Stimulated activated CD4-positive, alpha-beta T cell treated with anti-CD3 and anti-CD28 coated beads, Interleukin-1b, Interleukin-23, amount 100 ng/mL, for 24 hours (primary cell): ENCODE data around the gene PDS5B.
A peak's percentile ranks its signal among the peaks of the same experiment; 100 is the strongest.
"Not testable (repeated sequence)": the region's sequence is repeated elsewhere in the genome, so short reads cannot be mapped to it uniquely, and the experiment has no call there.

Source experiments
- DNase-seq, 4 experiments: peaks; one replicate each; pipeline ENCODE4 v3.0.0-alpha.2; 2020; ENCODE audit warnings: low read depth in 4 of 4, low spot score in 1 of 4

PDS5B gene

DNA sequence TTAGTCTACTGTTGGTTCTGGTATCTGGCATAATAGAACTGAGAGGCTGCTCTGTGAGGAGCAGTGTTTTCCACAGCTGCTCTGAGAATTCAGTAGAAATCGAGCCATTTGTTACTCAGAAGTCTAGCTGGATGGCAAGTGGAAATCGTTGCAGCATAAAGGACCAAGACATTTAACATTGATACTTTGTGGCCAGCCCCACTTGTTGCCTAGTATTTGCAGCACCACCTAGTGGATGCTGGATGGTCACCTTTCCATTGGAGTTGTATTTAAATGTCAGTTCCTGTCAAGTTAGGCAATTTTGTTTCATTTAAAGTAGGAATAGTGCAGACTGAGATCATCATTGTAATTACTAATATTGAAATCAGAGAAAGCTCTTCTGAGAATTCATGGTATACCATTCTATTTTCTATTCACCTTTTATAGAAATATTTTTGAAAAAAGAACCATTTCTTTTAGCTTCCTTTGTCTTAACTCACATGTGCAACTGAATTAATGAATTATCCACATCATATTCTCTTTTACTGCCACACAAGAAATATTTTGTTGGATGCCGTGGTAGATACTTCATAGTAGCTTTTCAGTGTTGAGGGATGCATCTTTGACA lies 64.6 kb downstream of the PDS5B start:
- DNase-seq = peak; percentile 13 to 43 (median 26)

GRCh38 chr13:32657309-32657708 lies 71.1 kb downstream of the PDS5B start:
- no peak for DNase-seq

- no peak for DNase-seq
These were observed 73.5 kb downstream of the PDS5B start for GRCh38 chr13:32659736-32660135.

DNA sequence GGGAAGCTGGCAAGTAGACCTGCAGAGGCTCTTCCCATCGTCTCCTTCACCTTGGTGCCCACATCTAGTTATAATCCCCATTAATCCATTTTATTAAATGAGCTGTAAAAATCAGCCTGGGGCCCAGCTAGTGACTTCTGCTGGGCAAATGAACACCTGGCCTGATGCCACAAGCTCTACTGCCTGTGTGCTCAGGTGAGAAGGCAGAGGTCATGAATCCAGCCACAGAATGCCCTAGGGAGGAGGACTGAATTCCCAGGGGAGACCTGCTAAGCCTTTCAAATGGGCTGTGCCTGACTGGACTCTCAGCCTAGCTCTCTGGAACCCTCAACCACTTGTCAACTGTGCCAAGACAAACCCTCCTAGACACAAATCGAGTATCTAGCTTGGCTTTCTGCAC lies 74.0 kb downstream of the PDS5B start:
- DNase-seq = no peak

DNA sequence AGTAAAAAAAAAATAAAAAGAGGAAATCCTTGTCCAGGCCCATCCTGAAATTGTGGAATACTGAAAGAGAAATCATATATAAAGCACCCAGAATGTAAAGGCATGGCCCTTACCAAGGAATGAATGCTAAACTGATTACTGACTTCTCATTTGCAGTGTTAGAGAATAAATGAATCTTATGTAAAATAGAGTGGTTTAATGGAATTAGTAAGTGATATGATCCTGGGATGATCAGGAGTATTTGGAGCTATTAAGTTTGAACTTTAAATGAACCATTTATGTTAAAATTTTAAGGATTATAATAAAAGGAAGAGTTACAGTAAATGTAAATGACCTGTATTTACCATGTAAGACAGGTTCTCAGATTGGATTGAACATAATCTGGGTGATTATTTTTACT lies 75.4 kb downstream of the PDS5B start:
- no peak for DNase-seq

DNA sequence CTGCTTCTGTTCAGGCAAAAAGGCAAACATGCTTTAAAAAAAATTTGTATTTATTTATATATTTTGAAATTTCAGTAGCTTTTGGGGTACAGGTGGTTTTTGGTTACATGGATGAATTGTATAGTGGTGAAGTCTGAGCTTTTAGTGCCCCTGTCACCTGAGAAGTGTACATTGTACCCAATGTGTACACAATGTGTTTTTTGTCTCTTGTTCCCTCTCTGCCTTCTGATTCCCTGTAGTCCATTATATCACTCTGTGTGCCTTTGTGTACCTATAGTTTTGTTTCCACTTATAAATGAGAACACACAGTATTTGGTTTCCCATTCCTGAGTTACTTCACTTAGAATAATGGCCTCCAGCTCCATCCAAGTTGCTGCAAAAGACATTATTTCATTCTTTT lies 77.4 kb downstream of the PDS5B start:
- no peak for DNase-seq

- no peak for DNase-seq
These were observed 80.8 kb downstream of the PDS5B start for GRCh38 chr13:32666990-32667571.

- DNase-seq = no peak
These were observed 82.9 kb downstream of the PDS5B start for GRCh38 chr13:32669030-32669646.

- no peak for DNase-seq
These were observed 88.3 kb downstream of the PDS5B start for GRCh38 chr13:32674503-32674902.

DNA sequence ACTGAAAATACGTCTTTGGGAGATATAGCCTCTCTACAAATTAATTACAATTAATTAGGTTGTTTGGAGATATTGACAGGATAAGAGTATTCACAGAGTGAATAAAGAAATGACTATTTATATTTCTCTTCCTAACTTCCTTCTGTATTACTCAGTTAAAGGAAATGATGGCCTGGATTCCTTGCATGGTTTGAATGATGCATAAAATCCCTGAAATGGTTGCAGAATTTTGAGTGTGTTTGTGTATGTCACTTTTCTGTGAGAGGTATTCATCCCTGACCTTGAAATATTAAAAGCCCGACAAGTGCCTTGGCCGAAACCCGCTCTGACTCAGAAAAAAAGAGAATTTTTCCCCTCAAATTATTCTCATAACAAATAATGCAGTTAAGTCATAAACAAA lies 90.0 kb downstream of the PDS5B start:
- no peak for DNase-seq

DNA sequence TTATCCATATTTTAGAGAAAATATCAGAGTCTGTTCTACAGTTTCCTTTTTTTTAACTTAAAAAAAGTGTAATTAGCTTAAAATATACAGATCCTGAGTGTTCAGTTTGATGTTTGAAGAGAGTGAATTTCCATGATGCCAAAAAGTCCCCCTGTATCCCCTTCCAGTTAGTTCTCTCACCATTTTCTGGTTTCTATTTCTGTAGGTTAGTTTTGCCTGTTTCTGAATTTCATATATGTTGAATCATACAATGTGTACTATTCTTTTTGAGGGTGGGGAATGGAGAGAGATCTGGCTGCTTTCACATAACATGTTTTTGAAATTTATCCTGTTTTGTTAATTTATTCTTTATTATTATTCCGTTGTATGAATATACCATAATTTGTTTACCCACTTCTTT lies 95.9 kb downstream of the PDS5B start:
- DNase-seq = no peak

GRCh38 chr13:32682740-32683139 lies 96.5 kb downstream of the PDS5B start:
- DNase-seq = no peak

DNA sequence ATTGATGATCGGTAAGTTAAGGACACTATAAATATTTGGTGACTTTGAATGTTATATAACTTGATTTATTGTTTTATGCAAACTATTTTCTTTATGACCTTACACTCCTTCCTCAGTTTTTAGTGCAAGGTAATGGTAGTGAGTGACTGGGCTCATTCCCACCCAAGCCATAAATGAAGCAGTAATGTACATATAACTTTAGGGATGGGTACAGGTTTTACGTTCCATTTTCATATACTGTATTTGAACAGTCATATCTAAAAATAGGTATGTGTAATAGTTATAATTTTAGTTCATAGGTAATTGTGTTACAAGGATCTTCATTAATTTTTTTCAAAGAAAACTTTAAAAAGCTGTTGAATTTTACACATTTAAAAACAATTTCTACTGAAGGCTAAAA lies 101.0 kb downstream of the PDS5B start:
- DNase-seq = no peak

GRCh38 chr13:32695602-32696250 lies 109.5 kb downstream of the PDS5B start:
- DNase-seq = no peak

DNA sequence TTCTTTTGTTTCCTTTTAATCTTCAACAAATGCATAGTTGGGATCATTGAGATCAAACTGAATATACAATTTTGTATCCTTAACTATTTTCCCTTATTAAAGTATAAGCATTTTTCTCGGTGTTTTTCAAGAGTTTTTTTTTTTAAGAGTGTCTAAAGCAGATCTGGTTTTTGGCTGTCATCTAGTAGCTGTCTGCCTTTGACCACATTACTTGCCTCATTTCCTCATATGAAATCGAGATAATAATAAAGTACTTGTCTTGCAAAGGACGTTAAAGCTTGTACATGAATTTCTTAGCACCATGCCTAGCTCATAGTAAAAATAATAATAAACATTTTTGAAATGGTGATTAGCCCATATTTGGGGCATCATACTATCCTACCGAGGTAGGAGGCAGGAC lies 121.2 kb downstream of the PDS5B start:
- no peak for DNase-seq

GRCh38 chr13:32713397-32713796 lies 127.1 kb downstream of the PDS5B start:
- DNase-seq = no peak

DNA sequence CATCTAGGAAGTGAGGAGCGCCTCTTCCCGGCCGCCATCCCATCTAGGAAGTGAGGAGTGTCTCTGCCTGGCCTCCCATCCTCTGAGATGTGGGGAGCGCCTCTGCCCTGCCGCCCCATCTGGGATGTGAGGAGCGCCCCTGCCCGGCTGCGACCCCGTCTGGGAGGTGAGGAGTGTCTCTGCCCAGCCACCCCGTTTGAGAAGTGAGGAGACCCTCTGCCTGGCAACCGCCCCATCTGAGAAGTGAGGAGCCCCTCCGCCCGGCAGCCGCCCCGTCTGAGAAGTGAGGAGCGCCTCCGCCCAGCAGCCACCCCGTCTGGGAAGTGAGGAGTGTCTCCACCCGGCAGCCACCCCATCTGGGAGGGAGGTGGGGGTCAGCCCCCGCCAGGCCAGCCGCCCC lies 129.9 kb downstream of the PDS5B start:
- DNase-seq = not testable (repeated sequence)

DNA sequence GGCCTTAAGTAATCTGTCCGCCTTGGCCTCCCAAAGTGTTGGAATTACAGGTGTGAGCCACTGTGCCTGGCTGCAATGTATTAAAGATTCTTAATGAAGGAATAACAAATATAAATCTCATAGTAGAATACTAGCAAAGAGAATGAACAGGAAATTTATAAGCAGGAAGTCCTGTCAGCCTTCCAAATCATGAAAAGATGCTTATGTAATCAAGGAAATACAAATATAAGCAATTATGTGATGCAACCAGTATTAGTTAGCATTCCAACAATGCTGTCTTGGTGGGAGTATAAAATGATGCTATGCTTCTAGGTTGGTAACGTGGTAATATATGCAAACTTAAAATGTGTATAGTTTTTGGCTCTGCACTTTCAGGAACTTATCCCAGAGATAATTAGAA lies 133.8 kb downstream of the PDS5B start:
- DNase-seq = no peak

- DNase-seq = not testable (repeated sequence)
These were observed 135.1 kb downstream of the PDS5B start for GRCh38 chr13:32721131-32722034.

GRCh38 chr13:32722340-32722739 lies 136.1 kb downstream of the PDS5B start:
- no peak for DNase-seq

DNA sequence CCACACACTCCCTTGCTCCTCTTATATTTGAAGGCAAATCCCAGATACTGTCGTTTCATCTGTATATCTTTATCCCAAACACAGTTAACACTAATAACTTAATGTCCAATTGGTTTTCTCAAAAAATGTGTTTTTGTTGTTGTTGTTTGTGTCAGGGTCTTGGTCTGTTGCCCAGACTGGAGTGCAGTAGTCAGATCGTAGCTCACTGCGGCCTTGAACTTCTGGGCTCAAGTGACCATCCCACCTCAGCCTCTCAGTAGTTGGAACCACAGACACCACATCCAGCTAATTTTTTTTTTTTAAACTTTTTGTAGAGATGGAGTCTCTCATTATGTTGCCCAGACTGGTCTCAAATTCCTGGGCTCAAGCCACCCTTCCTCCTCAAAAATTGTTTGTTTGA lies 137.7 kb downstream of the PDS5B start:
- DNase-seq = no peak
